Stimulated activated CD8-positive, alpha-beta memory T cell treated with anti-CD3 and anti-CD28 coated beads, Interleukin-15, amount 100 ng/mL, for 48 hours (primary cell): ENCODE measurements around the gene MRPS18A.
A peak's percentile ranks its signal among the peaks of the same experiment; 100 is the strongest.

Experiments
- DNase-seq, 2 donors: peaks; one replicate each; pipeline ENCODE4 v3.0.0-alpha.2; 2020; ENCODE audit warnings: low read depth in 2 of 2

MRPS18A gene

DNA sequence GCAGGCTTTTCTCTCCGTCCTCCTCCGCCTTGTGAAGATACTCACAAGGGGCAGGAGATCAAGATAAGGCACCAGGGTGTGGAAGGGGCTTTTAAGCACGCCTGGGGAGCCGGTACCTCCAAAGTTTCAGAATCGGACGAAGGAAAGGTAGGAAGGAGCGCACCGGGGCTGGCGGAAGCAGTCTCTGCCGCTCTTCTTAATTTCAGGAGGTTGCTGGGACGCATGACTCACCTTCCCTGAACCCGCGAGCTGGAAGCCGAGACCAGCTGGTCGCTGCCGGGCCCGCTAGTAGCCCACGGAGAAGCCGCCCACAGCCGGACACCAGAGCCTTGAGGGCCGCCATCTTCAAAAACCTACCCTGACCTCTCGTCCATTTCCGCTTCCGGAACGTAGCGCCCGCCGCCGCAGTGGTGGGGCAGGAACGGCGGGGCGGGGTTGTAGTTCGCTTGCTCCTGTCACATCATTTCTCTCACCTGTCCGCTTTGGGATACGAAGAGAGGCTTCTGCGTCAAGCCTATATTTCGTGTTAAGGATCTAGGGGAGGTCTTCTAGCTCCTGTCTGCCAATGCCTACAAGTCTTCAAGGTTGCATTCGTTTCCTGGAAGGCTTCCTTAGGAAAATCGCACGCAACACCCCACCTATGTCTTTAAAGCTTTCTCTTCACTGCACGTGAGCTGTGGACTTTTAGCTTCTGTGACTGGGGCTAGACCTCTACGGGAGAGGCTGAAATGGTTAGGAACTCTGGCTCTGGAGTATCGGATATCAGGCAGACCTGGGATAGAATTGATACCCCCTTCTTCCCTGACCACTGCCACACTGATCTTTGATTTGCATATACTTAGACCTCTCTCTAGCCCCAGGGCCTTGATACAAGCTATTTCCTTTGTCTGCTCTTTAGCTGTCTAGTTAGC lies at the start of gene MRPS18A:
Gene MRPS18A (minus strand): TSS at position 355 of the 911 bp plus-strand sequence. CDS start 12 bp downstream, at position 343.
- DNase-seq: peak; percentile 78 to 81

DNA sequence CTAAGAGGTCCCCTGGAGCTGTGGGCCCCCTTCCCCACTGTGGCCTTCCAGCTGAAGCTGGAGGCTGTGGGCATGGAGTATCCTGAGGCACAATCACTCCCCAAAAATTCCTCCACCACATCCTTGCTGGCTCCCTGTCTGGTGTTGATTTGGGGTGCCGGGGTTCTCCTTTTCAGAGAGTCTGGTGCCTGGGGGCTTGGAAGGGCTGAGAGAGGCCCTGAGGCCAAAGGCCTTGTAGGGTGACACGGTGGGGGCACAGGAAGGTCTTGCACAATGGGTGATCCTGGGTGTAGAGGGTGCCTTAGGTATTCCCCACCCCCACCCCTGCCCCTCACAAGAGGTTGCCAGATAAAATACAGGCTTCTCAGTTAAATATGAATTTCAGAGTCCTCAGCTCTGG lies 49.3 kb upstream of the MRPS18A start:
- DNase-seq: no peak

DNA sequence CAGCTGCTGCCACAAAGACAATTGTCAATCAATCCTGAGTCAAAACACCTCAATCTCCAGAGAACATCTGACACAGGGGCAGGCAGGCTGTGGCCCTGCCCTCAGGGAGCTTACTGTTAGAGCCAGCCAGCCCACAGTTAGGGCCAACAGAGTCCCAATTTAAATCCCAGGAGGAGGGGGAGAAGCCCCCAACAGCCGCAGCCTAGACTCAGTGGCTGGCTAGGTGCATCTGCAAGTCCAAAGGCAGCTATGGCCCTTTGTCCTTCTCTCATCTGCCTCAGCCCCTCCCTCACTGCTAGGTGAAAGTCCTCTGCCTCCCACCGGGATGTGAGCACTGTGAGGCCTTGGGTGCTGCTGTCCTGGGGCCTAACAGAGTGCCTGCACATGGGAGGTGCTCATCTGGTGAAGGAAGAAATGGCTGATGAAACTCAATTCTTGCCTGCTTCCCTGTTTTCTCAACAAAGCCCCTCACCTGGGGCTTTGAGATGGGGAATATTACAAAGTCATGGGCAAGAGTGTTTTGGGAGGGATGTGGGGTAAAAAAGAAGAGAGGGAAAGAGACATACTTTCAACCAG lies 48.7 kb upstream of the MRPS18A start:
- DNase-seq: no peak

DNA sequence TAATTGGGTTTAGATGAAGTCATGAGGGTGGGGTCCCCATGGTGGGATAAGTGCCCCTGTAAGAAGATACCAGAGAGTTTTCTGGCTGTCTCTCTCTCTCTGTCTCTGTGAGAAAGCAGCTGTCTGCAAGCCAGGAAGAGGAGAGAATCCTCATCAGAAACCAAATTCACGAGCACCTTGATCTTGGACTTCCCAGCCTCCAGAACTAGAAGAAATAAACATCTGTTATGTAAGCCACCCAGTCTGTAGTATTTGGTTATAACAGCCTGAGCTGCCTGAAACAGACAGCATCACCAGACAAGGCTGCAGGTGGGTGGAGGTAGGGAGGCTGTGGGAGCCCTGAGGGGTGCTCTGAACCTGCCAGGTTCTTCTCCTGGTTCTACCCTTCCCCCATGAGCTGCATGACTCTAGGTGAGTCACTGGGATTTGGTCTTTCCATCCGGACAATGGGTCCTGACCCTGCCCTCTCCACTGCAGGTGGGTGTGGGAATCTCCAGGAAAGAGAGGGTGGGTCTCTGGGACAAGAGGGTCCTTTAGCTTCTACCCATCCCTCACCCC lies 48.1 kb upstream of the MRPS18A start:
- DNase-seq: no peak

DNA sequence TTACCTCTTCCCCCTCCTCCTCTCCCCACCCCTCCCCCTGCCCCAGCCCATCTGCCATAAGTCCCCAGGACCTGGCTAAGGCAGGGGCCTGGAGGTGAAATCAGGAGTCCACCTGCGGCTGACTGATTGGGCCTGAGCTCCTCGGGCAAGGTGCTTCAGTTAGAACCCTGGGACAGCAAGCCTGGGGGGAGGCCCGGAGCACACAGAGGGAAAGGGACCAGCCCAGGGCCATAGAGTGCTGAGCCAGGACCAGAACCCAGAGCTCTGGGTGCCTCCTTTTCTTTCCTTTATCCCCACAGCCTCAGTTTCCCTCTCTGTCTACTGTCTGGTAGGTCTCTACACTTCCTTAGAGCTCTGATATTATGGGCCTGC lies 46.7 kb upstream of the MRPS18A start:
- DNase-seq: no peak

DNA sequence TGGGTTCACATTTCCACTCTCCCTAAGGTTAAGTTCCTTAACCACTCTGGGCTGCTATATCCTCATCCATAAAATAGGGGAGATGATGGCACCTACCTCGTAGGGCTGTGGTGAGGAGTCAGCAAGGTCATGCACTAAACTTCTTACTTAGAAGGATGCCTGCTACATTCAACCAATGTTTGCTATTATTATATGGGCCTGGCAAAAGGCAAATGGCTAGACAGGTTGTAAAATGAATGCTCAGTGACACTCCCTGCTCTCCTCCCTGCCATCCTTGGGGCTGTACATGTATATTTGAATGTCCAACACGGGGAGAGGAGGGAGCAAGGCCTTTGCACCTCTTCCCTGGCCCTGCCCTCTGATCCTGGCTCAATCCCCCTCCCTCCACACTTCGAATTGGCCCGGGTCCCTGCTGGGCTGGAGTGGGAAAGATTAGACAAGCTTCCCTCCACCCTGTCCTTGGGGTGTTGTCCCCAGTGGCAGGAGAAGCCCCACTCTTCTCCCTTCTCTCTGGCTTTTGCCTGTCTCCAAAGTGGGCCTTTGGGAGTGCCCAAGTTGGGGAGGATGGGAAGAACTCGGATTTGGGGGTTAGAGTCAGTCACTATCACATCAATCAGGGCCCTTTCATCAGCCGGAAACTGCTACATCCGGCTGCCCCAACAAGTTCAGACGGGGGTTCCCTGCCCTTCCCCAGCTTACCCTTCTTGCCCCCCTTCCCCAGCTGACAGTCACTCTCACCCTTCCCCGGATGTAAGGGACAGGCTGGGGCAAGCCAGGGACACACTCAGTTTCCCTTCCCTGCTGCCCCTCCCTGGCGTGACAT lies 46.1 kb upstream of the MRPS18A start:
- no peak for DNase-seq

DNA sequence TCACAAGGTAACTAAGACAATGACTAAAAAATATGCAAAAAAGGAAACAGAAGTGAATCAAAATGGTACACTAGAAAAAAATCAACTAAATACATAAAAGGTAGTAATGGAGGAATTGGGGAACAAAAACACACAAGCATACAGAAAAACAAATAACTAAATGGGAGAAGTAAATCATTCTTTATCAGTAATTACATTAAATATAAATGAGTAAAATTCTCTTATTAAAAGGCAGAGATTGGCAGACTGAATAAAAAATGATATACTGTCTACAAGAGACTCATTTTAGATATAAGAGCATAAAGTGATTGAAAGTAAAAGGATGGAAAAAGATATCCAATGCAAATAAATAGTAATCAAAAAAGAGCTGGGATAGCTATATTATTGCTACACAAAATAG lies 43.0 kb upstream of the MRPS18A start:
- no peak for DNase-seq

DNA sequence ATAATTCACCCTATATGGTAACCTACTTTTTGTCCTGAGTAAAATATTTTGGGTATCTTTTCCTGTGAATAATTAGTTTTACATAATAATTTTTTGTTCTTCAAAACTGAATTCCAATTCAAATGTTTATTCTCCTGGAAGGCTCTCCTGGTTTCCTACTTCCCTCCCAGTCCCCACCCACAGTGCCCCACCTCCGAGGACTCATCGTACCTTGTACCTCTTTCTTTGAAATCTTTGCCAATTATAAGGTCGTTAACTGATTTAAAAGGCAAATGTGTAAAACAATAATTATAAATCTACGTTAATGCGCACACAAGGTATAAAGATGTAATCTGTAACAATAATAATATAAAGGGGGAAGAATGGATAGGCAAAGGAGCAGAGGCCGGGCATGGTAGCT lies 41.9 kb upstream of the MRPS18A start:
- no peak for DNase-seq

DNA sequence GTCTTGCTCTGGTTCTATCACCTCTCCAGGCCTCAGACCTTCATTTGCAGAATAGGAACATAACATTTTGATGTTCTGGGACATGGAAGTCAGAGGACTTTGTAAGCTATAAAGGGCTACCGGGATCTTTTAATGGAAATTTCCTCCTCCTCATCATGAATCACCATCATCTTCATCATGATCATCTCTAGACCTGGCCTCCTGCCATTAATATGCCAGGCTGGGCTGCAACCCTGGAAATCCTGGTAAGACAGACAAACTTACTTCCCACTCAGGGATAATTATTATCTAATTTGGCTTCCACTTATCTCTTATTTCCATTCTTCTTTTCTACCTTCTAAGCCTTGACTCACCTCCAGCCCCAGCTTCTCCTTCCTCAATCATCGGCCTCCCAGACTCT lies 41.0 kb upstream of the MRPS18A start:
- DNase-seq: no peak

DNA sequence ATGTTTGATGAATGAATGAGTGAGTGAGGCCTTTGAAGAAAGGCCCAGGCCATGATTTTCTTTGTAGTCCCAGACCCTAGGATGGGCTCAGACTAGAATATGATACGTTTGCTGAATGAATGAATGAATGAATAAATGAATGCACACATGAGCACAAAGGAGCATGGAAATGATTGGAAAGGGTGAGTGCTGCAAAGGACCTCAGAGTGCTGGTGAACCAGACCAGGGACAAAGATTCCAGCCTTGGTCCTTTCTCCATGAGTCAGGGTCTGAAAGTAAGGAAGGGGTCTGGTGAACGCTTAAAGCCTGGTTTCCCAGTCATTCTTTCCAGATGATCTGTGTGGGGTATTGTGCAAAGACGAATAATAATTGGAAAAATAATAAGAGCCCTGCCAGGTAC lies 40.0 kb upstream of the MRPS18A start:
- no peak for DNase-seq

DNA sequence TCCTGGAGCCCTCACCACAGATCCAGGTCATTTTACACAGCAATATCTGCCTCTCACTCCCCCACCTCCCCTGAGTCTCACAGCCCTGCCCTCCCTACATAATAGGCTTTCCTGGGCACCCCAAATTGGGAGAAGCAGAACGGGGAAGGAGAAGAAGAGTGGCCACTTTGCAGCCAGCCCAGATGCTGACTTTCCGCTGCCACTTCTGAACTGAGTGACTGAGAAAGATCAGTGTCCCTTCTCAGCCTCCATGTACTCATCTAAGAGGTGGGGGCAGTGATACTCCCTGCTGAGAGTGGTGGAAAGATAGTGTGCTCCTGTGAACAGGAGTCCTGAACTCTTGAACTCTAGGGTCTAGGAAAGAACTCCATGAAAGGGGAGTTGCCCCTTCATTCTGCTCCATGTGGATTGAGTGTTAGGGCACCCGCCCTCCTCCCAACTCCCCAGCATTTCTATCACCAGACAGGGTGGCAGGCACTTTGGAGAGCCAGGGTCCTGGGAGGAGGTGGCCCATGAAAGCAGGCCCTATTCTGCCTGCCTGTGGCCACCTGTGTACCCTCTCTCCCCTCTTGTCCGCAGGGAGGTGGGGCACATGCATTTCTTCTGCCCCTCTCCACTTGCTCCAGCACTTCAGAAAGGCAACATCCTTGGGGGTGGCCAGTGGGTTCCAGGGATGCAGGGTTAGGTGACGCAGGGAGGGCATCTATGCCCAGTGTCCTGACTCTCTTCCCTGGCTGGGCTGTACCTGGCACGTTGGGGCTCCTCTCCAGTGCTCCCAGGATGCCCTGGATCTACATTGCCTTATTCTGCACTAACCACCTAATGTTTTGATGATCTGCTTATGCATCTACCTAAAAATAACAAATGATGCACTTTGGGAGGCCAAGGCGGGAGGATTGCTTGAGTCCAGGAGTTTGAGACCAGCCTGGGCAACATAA lies 38.3 kb upstream of the MRPS18A start:
- DNase-seq: no peak

DNA sequence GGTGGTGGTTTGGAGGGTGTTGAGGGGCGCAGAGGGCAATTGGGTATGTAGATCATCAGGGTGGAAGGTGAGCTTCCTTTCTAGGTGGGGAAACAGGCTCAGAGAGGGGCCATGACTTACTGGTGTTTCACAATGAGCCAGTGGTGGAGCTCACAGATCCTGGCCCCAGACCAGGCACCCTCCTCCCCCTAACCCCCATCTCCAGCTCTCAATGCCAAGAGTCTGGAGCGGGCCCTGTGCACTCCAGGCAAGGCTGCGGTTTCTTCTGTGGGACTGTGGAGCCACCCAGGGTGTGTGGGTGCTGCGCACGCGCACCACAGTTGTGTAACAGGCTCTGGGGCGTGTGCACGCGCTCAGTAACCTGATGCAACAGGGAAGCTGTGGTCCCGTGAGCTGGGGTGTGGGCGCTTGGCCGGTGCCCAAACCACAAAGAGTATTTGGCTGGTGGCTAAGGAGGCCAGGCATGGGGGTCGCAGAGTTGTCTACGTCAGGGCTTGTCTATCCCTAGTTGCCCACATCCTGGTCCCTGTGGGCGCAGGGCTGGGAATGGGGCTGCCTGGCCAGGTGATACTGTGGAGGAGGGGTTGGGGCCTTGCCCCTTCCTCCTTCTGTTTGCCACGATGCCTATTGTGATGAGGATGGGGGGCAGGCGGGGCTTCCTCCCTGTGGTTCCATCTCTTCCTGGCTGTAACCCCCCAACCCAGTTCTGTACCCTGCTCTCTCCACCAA lies 37.5 kb upstream of the MRPS18A start:
- DNase-seq: peak; percentile 72 to 77

DNA sequence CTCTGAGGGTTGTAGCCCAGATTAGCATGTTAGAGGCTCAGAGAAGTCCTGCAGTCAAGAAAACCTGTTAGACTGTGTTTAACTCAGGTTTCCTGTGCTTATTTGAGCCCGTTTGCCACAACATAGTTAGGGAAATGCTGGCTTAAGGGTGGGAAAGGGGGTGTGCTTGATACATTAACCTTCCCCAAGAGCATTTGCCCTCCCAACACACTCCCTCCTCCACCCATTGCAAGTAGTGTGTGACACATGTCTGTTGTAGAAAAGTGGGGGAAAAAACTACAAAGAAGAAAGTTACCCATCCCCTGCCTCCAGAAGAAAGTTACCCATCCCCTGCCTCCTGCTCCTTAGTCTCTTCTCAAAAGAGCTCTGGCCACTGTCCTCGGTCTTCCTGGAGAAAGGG lies 36.8 kb upstream of the MRPS18A start:
- no peak for DNase-seq

DNA sequence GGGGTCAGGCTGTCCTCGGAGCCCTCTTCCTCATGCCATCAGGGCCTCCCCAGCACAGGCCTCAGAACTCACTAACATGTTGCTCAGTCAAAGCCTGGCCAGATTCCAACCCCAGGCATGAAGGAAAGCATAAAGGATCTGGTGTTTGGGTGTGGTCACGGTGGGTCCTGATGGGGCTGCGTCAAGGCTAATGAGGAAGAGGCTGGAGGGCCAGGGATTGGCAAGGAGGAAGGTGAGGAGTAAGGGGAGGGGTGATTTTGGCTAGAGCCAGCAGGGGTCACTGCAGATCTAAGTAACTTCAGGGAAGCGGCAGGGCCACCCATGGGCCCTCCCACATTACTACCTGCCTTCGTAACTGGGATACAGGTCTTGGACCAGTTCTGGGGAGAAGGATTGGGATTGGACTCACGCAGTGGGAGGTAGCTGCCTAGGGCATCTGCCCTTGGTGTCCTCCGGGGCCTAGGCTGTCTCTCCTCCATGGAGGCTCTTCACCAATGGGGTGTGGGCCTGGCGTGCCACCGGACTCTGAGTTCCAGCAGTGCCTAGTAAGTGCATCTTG lies 36.2 kb upstream of the MRPS18A start:
- peak; percentile 49 to 55 for DNase-seq

DNA sequence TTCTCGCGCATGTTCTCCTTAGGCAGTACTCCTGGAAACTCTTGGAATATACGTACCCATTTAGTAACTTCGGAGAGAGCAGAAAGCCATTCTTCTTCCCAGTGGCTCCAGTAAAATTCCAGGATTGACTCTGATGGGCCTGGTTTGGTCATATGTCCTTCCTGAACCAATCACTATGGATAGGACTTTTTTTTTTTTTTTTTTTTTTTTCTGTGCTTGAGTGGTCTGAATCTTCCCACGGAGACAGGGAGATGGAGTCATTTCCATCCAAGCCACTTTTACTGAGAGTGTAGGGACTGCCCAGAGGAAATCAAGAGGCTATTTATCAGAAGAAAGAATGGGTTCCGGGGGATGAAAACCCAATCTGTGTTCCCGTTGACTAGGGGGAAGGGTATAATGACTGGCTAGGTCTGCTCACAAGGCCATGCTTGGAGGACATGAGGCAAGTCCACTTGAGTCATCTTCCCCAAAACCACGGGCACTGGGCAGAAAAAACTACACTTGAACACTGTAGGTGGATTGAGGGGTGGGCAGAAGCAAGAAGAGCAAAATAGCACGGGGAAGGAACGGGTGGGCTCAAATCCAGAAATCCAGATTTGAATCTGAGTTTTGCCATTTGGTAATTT lies 35.4 kb upstream of the MRPS18A start:
- no peak for DNase-seq

DNA sequence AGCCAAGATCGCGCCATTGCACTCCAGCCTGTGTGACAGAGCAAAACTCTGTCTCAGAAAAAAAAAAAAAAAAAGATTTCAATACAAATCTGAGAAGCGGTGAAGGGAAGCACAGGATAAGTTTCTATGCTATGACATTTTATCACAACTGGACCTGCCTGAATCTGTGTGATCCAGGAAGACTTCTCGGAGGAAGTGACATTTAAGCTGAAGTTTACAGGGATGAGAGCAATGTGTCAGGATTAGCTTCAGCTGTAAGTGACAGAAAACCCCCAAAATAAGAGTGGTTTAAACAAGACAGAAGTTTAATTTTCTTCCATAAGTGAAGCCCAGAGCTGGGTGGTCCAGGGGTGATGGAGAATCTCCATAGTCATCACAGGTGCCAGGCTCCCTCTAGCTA lies 33.4 kb upstream of the MRPS18A start:
- DNase-seq: no peak

DNA sequence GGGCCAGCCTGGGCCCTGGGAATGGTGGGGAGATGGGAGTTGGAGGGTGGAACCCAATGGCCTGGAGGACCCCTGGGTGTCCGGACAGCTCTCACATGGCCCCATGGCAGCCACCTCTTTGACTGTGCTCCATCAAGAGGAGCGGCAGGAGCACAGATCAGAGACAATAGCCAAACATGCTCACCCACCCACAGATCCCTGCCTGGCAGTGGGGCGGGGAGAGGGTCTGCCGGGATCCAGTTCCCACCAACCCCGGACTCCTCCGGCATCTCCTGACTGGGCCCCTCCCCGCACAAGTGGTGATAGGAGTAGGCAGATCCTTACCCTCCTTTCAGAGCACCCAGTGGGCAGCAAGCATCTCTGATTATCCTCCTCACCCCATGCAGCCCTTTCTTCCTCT lies 31.9 kb upstream of the MRPS18A start:
- no peak for DNase-seq

DNA sequence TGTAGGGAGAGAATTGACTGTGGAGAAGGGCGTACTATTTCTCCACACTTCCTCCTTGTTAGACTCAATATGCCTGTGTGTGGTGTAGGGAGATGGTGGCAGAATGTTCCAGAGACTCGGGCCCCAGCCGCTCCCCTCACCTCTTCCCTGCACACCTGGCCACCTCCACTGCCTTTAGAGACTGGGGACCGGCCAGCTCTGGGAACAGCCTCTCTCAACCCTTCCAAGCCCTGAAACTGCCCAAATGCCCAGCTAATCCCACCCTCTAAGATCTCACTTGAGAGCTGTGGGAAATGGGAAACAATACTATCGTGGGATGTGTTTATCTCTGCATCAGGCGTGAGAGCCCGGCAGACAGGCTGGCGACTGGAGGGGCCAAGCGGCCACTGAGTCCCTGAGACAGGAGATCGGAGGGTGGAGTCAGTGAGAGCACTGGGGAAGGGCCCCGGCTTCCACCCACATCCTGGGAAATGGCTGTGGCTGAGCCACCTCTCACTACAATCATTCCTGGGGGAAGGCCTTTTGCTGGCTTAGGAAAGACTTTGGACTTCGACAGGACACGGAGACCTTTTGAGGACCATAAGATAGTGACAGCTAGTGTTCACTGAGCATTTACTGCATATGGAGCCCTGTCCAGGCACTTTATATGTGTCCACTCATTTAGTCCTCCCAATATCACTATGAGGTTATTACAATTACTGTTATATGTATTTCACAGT lies 31.0 kb upstream of the MRPS18A start:
- no peak for DNase-seq

DNA sequence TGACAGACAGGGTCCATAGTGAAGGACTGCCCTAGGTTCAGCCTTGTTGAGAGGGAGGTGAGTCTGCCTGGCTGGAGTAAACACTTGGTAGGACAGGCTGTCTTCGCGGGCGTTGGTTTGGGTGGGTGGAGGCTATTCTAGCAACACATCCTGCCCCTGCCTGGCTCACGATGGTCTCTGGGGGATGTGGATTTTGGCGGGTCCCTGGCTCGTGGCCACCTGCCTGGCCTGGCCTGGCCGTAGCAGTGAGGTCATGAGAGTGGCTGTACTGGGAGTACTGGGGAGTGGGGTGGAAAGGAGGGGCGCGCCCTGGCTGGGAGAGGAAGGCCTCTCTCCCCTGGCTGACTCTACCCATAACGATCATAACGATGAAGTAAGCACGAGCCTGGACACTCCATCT lies 30.2 kb upstream of the MRPS18A start:
- DNase-seq: no peak
